ENCODE measurements around the gene SLC38A8. TPM values are rescaled to one million over a fixed set of nuclear protein-coding genes. Genes with fewer than 3 reads are reported as not detected.

The SLC38A8 gene
- total and polyA plus RNA-seq, 8 donors = 0.14 to 0.49 (median 0.34) TPM; not detected in 4

GRCh38 chr16:84040226-84040822 lies 2.3 kb downstream of the SLC38A8 start:
- 84 to 85% methylated on average over 14 of the region's 14 CpGs for WGBS, 2 donors
- Histone ChIP-seq H3K4me1 (no peaks in the 10 kb centered on the region), H3K36me3 (no peaks in the 10 kb centered on the region), H3K9me3 (no peaks in the 10 kb centered on the region), H3K4me3 (no peak overlapping the region), H3K27me3 (no peaks in the 10 kb centered on the region), H3K27ac (no peak overlapping the region)
- intact Hi-C loops (cut with DNase I) = loop anchor here in 1 of 3 donors (10.0 kb wide), 1 partner anchor 76 kb away; the partner anchor contains the start of gene NECAB2
- ATAC-seq = no peak
- no peak for FAIRE-seq
- DNase-seq = no peak
- TF ChIP-seq, protein P1, sequence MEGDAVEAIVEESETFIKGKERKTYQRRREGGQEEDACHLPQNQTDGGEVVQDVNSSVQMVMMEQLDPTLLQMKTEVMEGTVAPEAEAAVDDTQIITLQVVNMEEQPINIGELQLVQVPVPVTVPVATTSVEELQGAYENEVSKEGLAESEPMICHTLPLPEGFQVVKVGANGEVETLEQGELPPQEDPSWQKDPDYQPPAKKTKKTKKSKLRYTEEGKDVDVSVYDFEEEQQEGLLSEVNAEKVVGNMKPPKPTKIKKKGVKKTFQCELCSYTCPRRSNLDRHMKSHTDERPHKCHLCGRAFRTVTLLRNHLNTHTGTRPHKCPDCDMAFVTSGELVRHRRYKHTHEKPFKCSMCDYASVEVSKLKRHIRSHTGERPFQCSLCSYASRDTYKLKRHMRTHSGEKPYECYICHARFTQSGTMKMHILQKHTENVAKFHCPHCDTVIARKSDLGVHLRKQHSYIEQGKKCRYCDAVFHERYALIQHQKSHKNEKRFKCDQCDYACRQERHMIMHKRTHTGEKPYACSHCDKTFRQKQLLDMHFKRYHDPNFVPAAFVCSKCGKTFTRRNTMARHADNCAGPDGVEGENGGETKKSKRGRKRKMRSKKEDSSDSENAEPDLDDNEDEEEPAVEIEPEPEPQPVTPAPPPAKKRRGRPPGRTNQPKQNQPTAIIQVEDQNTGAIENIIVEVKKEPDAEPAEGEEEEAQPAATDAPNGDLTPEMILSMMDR (IDR thresholded peaks at IDR 0.05) = no peak

DNA sequence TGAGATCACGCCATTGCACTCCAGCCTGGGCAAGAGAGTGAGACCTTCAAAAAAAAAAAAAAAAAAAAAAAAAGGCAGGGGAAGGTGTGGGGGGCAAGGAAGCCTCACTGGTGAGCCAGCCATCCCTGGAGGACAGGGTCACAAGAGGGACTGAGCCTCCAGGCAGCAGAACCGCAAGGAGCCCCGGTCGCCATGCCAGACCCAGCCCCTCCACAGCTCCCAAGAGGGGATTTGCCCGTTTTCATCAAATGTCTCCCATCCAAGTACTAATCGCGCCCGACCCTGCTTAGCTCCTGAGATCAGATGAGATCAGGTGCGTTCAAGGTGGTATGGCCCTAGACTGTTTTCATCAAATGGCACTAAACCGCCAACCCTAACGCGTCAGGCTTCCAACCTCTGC lies 2.9 kb downstream of the SLC38A8 start:
- intact Hi-C loops (cut with DNase I) = loop anchor here in 1 of 3 donors (10.0 kb wide), 1 partner anchor 75 kb away; the partner anchor contains the start of gene NECAB2
- FAIRE-seq (no peak), ATAC-seq (no peak), DNase-seq (no peak)
- Histone ChIP-seq H3K27me3 (no peaks in the 10 kb centered on the region), H3K27ac (no peak overlapping the region), H3K36me3 (no peaks in the 10 kb centered on the region), H3K4me1 (no peaks in the 10 kb centered on the region), H3K9me3 (no peaks in the 10 kb centered on the region), H3K4me3 (no peak overlapping the region)
- TF ChIP-seq, protein P1 (IDR thresholded peaks at IDR 0.05) = no peak
- WGBS, 2 donors = 83 to 90% methylated on average over 12 of the region's 12 CpGs

- Histone ChIP-seq H3K27ac (no peak overlapping the region), H3K9me3 (no peaks in the 10 kb centered on the region), H3K4me1 (no peaks in the 10 kb centered on the region), H3K27me3 (no peaks in the 10 kb centered on the region), H3K4me3 (no peak overlapping the region), H3K36me3 (no peaks in the 10 kb centered on the region)
- intact Hi-C loops (cut with DNase I) = no loop called here
- DNase-seq (peak in 1 of 6 donors; percentile 3), ATAC-seq (no peak), FAIRE-seq (no peak)
- TF ChIP-seq, protein P1 (IDR thresholded peaks at IDR 0.05) = no peak
- WGBS, 2 donors = 90% methylated on average over 12 of the region's 12 CpGs
Measured at GRCh38 chr16:84038469-84038868, 4.1 kb downstream of the SLC38A8 start.

DNA sequence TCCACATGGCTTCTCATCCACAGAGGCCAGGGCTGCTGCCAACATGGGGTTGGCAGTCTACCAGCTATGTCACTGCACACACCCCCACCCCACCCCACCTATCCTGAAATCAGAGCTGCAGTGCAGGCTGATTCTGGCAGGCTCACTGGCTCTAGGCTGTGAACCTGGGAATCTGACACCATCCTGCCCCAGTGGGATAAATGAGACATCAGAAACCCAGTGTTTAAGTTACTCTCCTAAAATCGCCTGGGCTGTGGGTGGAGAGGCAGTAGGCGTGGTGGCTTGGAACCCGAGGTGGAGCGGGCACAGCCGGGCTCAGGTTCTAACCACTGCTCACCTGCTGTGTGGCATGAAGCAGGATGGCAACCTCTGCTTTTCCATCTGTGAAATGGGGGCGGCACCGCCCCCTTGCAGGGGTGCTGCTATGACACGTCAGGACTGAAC lies 5.6 kb downstream of the SLC38A8 start:
- DNase-seq (no peak), ATAC-seq (no peak), FAIRE-seq (no peak)
- Histone ChIP-seq H3K4me3 (no peak overlapping the region), H3K36me3 (no peaks in the 10 kb centered on the region), H3K4me1 (no peaks in the 10 kb centered on the region), H3K9me3 (no peaks in the 10 kb centered on the region), H3K27me3 (no peaks in the 10 kb centered on the region), H3K27ac (no peak overlapping the region)
- 83 to 91% methylated on average over 8 of the region's 8 CpGs for WGBS, 2 donors
- TF ChIP-seq, protein P1 (IDR thresholded peaks at IDR 0.05) = no peak
- intact Hi-C loops (cut with DNase I) = no loop called here

DNA sequence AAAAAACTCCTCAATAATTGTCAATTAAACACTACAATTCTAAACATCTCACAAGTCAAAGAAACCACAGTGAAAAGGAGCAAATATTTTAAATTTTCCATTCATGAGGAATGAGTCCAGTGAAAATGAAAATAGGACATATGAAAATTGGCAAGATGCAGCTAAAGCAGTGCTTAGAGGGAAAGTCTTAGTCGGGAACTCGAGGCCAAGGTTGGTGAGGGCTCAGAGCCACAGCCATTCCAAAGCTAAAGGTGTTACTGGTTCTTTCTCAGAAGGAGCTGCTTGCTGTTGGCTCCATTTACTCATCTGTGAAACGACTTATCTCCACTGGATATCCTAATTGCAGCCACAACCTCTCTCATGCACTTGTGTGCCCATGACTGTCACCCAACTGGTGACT lies 6.5 kb downstream of the SLC38A8 start:
- Histone ChIP-seq H3K27ac (no peak overlapping the region), H3K27me3 (no peaks in the 10 kb centered on the region), H3K9me3 (no peaks in the 10 kb centered on the region), H3K36me3 (no peaks in the 10 kb centered on the region), H3K4me3 (no peak overlapping the region), H3K4me1 (no peaks in the 10 kb centered on the region)
- DNase-seq (no peak), FAIRE-seq (no peak), ATAC-seq (no peak)
- intact Hi-C loops (cut with DNase I) = no loop called here
- TF ChIP-seq, protein P1 (IDR thresholded peaks at IDR 0.05) = no peak
- WGBS, 2 donors = 63 to 86% methylated on average over 3 of the region's 3 CpGs
